Limb (tissue), 2 donors: ENCODE results near the gene GGPS1.
"Not testable (repeated sequence)": the region's sequence is repeated elsewhere in the genome, so short reads cannot be mapped to it uniquely, and the experiment has no call there.

Experiments
- DNase-seq, 2 donors: peaks; one replicate each; pipeline ENCODE4 v3.0.0-alpha.2; 2016; ENCODE audit errors: extremely low spot score in 2 of 2

GGPS1 gene

DNA sequence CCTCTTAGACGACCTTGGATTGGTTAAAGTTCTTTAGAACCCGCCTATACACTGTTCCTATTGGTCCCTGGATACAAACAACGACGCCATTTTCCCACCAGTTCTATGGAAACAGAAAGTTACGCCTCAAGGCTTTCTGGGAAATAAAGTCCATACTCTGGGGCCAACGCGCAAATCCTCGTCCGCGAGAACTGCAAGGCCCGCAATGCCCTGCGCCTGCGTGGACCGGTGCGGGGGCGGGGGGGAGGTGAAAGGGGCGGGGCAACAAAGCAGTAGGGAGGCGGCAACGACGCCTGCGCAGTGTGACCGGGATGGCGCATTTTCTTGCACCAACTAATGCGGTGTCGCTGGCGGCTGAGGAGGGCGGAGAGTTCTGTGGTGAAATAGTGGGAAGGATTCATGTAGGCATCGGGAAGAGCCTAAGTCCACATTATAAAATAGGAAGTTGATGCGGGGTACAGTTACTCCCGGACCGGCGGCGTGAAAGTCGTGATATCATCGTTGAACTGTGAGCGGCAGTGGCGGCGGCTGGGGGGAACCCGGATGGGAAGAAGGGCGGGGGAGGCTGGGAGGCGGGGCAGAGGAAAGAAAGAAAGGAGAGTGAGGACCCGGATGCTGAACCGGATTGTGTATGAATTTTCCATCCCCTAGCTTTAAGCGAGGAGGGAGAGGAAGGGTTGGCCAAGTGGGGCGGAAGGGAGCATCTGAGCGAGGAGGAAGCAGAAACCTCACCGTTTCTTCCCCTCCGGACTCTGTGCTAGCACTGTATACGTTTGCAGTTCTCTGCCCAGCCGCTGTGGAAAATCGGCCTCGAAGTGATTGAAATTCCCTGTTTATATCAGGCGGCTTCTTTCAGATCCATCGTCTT, at the start of gene GGPS1:
Gene GGPS1 (plus strand): TSS at position 300 of the 868 bp plus-strand sequence. CDS start 6,695 bp downstream, outside the sequence.
- peak; percentile 100 for DNase-seq

- no peak for DNase-seq
Observed at GRCh38 chr1:235278915-235279292, 49.5 kb upstream of the GGPS1 start.

DNA sequence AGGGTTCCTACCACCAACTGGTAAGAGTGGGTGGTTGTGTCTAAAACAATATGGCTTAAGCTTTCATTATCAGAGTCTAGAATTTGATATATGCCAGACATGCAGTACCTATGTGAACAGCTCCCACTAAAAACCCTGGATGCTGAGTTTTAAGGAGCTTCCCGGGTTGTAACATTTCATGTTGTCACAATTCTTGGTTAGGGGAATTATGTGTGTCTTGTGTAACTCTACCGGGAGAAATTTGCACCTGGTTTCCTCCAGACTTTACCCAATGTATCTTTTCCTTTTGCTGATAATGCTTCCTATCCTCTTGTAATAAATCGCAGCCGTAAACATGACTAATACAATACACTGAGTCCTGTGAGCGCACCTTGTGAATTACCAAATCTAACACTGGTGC, 48.7 kb upstream of the GGPS1 start:
- no peak for DNase-seq

- no peak for DNase-seq
Observed at GRCh38 chr1:235280467-235280866, 47.9 kb upstream of the GGPS1 start.

DNA sequence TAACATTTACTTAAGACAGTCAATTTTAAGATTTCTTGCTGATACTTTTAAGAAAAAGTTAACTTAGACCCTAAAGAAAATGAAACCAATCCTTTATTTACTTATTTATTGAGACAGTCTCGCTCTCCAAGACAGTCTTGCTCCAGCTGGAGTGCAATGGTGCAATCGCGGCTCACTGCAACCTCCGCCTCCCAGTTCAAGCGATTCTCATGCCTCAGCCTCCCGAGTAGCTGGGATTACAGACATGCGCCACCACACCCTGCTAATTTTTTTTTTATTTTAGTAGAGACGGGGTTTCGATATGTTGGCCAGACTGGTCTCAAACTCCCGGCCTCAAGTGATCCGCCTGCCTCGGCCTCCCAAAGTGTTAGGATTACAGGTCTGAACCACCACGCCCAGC, 44.7 kb upstream of the GGPS1 start:
- not testable (repeated sequence) for DNase-seq

DNA sequence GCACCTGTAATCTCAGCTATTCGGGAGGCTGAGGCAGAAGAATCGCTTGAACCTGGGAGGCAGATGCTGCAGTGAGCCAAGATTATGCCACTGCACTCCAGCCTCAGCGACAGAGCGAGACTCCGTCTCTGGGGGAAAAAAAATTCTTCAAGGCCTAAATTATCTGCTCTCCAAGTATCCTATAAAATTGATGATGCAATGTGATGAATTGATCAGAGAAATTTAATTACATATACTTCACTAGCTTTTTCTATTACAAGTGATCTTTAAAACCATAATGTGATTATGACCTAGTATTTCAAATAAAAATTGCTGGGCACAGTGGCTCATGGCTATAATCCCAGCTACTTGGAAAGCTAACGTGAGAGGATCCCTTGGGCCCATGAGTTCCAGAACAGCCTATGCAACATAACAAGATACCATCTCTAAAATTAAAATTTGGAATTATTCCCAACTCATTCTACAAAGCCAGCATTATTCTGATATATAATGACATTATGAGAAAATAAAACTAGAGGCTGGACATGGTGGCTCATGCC, 44.1 kb upstream of the GGPS1 start:
- no peak for DNase-seq

DNA sequence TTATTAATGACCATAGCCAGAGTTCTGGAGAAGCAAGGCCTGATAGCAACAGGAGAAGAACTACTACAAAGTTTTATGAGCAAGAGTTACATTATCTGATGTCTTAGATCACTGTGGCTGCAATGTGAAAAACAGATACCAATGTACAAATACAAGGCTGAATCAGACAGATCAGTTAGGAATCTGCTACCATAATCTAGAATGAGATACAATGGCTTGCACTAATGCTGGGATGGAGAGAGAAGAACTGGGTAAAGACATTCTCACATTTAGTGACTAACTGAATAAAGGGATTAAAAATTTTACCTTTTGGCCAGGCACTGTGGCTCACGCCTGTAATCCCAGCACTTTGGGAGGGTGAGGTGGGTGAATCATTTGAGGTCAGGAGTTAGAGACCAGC, 41.7 kb upstream of the GGPS1 start:
- no peak for DNase-seq

DNA sequence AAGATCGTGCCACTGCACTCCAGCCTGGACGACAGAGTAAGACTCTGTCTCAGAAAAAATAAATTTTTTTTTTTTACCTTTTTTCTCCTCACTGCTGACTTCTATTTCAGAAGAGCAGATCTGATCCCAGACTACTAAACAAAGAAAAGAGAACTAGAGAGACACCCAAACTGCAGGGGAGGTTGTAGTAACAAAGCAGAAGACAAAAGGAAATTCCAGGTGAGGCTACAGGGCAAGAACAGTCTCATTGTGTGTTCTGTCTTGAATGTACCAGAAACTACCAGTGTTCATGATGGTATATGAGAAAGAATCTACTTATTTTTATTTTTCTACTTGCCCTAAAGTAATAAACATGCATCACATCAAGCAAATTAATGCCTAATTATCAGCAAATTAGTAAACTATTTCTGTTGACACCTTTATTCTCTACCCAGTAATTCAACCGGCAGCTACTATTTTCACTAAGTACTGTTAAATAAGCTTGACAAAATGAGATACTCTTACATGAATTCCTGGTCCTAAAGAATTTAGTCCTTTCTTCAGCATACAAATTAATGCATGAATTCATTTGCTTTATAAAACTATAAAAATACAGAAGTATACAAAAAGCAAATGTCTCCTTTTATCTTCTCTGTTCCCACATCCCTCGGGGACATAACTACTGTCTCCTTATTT, 41.0 kb upstream of the GGPS1 start:
- DNase-seq = no peak

GRCh38 chr1:235289859-235290739, 38.3 kb upstream of the GGPS1 start:
- no peak for DNase-seq

GRCh38 chr1:235290740-235291502, 37.4 kb upstream of the GGPS1 start:
- DNase-seq = no peak

GRCh38 chr1:235291599-235292091, 36.7 kb upstream of the GGPS1 start:
- no peak for DNase-seq

DNA sequence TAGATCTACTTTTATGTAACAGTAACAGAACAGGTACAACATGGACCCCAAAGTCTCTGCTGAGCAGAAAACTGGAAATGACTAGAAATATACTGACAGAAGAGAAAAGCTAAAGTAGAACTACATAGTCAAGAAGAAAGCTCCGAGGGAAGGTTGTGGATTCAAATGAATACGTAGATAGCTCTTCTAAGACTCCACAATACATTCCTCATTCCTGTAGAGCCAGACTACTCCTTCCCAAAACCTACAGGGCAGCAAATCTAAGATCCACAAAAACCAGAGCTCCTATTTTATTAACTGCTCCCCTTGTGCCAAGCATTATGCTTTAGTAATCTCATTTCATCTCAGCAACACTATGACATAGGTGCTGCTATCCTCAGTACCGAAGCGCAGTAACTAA, 35.6 kb upstream of the GGPS1 start:
- DNase-seq = no peak

- no peak for DNase-seq
Observed at GRCh38 chr1:235293322-235293942, 34.9 kb upstream of the GGPS1 start.

DNA sequence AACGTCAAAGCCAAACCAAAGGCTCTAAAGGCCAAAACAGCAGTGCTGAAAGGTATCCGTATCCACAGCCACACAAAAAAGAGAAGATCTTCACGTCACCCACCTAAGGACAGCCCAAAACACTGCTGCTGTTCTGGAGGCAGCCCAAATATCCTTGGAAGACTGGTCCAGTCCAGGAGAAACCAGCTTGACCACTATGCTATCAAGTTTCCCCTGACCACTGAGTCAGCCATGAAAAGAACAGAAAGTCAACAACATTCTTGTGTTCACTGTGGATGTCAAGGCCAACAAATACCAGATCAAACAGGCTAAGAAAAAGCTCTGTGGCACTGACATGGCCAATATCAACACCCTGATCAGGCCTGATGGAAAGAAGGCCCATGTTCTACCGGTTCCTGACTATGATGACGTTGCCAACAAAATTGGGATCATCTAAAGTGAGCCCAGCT, 32.4 kb upstream of the GGPS1 start:
- no peak for DNase-seq

GRCh38 chr1:235296729-235297128, 31.6 kb upstream of the GGPS1 start:
- DNase-seq = no peak

DNA sequence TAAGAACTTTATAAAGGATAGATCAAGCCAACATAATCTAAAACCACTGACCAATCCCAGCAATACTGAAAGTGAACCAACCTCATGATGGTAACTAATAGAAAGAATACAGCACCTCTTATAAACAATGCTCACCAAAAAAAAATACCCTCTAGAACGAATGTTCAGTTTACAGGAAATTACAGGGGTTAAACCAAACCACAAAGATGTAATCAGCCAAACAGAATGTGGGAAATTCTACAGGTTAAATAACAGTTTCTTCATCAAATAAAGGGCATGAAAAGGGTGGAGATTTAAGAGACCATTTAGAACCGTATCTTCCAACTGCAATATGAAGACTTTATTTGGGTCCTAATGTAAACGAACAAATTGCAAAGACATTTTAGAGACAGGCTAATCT, 30.8 kb upstream of the GGPS1 start:
- DNase-seq = no peak

GRCh38 chr1:235298758-235299157, 29.6 kb upstream of the GGPS1 start:
- DNase-seq = no peak

DNA sequence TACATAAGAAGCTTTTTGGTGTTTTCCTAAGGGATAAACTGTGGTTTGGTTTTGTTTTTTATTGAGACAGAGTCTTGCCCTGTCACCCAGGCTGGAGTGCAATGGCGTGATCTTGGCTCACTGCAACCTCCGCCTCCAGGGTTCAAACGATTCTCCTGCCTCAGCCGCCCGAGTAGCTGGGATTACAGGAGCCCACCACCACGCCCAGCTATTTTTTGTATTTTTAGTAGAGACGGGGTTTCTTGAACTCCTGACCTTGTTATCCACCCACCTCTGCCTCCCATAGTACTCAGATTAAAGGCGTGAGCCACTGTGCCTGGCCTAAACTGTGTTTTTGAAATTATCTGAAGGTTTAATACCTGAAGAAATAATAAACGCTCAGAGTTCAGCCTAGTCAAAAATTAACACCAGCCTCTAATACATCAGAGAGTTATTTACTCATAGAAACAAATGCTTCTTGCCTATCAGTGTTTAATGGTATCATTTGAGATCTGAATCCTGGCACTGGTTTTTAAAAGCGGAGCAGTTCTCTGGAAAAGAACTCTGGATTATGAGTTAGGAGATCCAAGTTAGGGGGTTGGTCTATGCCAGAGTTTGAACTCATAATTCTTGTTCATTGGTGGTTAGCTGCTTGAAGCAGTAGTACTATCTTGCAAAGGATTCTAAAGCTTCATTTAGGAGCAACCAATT, 29.1 kb upstream of the GGPS1 start:
- DNase-seq = no peak

DNA sequence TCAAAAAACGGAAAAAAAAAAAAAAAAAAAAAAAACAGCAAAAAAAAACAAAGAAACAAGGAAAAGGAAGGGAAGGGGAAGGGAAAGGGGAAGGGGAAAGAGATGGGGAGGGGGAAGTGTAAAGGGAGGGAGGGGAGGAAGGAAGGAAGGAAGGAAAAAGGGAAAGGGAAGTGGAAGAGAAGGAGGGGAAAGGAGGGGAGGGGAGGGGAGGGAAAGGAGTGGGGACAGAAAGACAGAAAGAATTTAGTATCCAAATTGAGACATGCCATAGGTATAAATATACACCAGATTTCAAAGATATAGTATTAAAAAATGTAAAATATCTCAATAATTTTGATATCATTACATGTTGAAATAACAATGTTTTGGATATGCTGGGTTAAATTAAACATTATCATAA, 26.2 kb upstream of the GGPS1 start:
- no peak for DNase-seq
